H1 (cell line): ENCODE data around the gene ICAM2. TPM values are rescaled to one million over a fixed set of nuclear protein-coding genes. Genes with fewer than 3 reads are reported as not detected.

Experiments
- CTCF ChIA-PET: fragments of 300-600 bp; sonication (Branson Sonifier 250); formaldehyde crosslinking; loops from one replicate; lab custom pipeline; 2021; ENCODE audit not compliant: partially characterized antibody; lab: Charles Lee
- POLR2A ChIA-PET: fragments of 300-600 bp; sonication (Branson Sonifier 250); formaldehyde crosslinking; loops from one replicate; lab custom pipeline; 2021; ENCODE audit warnings: inconsistent platforms; ENCODE audit not compliant: partially characterized antibody; lab: Charles Lee
- DNase-seq, 2 experiments: peaks; one replicate each; pipeline versions ENCODE4 v3.0.0 to v3.0.0-alpha.2; 2010 to 2022; ENCODE audit warnings: low spot score in 2 of 2, low read depth in 1 of 2, mixed read lengths in 1 of 2
- FAIRE-seq: peaks from 2 replicates; lab custom pipeline; 2011; peaks lifted over from hg19 to GRCh38; lab: Jason Lieb, UNC
- H2AFZ ChIP-seq: 2 replicates; pipeline ENCODE4 v1.8.1; 2012; ENCODE audit warnings: low read length, inconsistent platforms
- H2AK5ac ChIP-seq: 2 replicates; pipeline ENCODE4 v1.6.1; 2013; ENCODE audit warnings: low read depth, low read length
- H2BK120ac ChIP-seq: replicated peaks from 2 replicates; pipeline ENCODE3; 2013; ENCODE audit warnings: low read depth, low read length, inconsistent platforms
- H2BK12ac ChIP-seq: 2 replicates; pipeline ENCODE4 v1.6.1; 2013; ENCODE audit warnings: low read depth, low read length
- H2BK15ac ChIP-seq: 2 replicates; pipeline ENCODE4 v1.6.1; 2013; ENCODE audit warnings: low read length
- H2BK20ac ChIP-seq: 2 replicates; pipeline ENCODE4 v1.6.1; 2013; ENCODE audit warnings: low read length
- H2BK5ac ChIP-seq: 2 replicates; pipeline ENCODE4 v1.6.1; 2013; ENCODE audit warnings: low read depth, low read length
- H3K14ac ChIP-seq: 2 replicates; pipeline ENCODE4 v1.6.1; 2013; ENCODE audit warnings: inconsistent platforms; ENCODE audit not compliant: insufficient read length
- H3K18ac ChIP-seq: 2 replicates; pipeline ENCODE4 v1.6.1; 2013; ENCODE audit warnings: low read length; ENCODE audit errors: extremely low read depth
- H3K23ac ChIP-seq: 2 replicates; pipeline ENCODE4 v1.6.1; 2013; ENCODE audit warnings: inconsistent platforms; ENCODE audit not compliant: insufficient read length
- H3K23me2 ChIP-seq: 2 replicates; pipeline ENCODE4 v1.6.1; 2013; ENCODE audit warnings: low read depth, low read length
- H3K27ac ChIP-seq: 2 replicates; pipeline ENCODE4 v1.6.1; 2011; ENCODE audit warnings: low read depth, low read length, inconsistent platforms
- H3K27me3 ChIP-seq, 4 experiments: replicated peaks in 1 of 4; 1 replicate in 1 of 4; 2 replicates in 3 of 4; pipeline versions ENCODE4 v1.6.1 to v1.8.1; 2011 to 2013; ENCODE audit warnings: low read length in 3 of 4, mild to moderate bottlenecking in 3 of 4, inconsistent platforms in 2 of 4, mixed read lengths in 2 of 4, moderate library complexity in 1 of 4; ENCODE audit not compliant: control insufficient read depth in 3 of 4, insufficient read depth in 3 of 4; ENCODE audit errors: extremely low read depth in 1 of 4
- H3K36me3 ChIP-seq, 4 experiments: 2 replicates each; pipeline versions ENCODE4 v1.6.1 to v1.8.1; 2011 to 2013; ENCODE audit warnings: mild to moderate bottlenecking in 4 of 4, low read length in 3 of 4, moderate library complexity in 2 of 4, control low read depth in 1 of 4, inconsistent platforms in 1 of 4; ENCODE audit not compliant: insufficient read depth in 4 of 4, control insufficient read depth in 2 of 4
- H3K4ac ChIP-seq: replicated peaks from 2 replicates; pipeline ENCODE3; 2013; ENCODE audit warnings: low read length, low read depth, mixed read lengths, inconsistent platforms; ENCODE audit not compliant: insufficient read length
- H3K4me1 ChIP-seq, 4 experiments: replicated peaks in 1 of 4; 1 replicate in 1 of 4; 2 replicates in 3 of 4; pipeline versions ENCODE4 v1.6.1 to v1.8.1; 2011 to 2013; ENCODE audit warnings: low read length in 3 of 4, inconsistent platforms in 2 of 4, mixed read lengths in 1 of 4; ENCODE audit not compliant: insufficient read depth in 4 of 4, control insufficient read depth in 3 of 4
- H3K4me2 ChIP-seq, 2 experiments: 2 replicates each; pipeline versions ENCODE4 v1.6.1 to v1.8.1; 2011 to 2013; ENCODE audit warnings: low read depth in 2 of 2, low read length in 2 of 2, control low read depth in 1 of 2, inconsistent platforms in 1 of 2, mild to moderate bottlenecking in 1 of 2; ENCODE audit not compliant: insufficient read depth in 1 of 2
- H3K4me3 ChIP-seq, 4 experiments: fragments of 200-600, 300-600 bp in 1 of 4; sonication (generic), shearing (Covaris generic), sonication (Bioruptor Twin) in 1 of 4; 2 replicates each; pipeline versions ENCODE4 v1.5.1 to v1.8.1; 2011 to 2016; ENCODE audit warnings: low read length in 4 of 4, low read depth in 3 of 4, control low read depth in 2 of 4, inconsistent platforms in 2 of 4, mild to moderate bottlenecking in 2 of 4, mixed read lengths in 1 of 4, moderate library complexity in 1 of 4; ENCODE audit not compliant: insufficient read depth in 2 of 4; ENCODE audit errors: extremely low read depth in 1 of 4
- H3K56ac ChIP-seq: replicated peaks from 2 replicates; pipeline ENCODE3; 2013; ENCODE audit warnings: low read depth, mild to moderate bottlenecking, mixed read lengths, low read length, inconsistent platforms; ENCODE audit not compliant: insufficient read length
- H3K79me1 ChIP-seq: 2 replicates; pipeline ENCODE4 v1.6.1; 2013; ENCODE audit warnings: low read depth, low read length, control low read depth
- H3K79me2 ChIP-seq, 2 experiments: 2 replicates each; pipeline versions ENCODE4 v1.6.1 to v1.8.1; 2012 to 2013; ENCODE audit warnings: low read length in 2 of 2, mild to moderate bottlenecking in 2 of 2, inconsistent platforms in 1 of 2; ENCODE audit not compliant: insufficient read depth in 2 of 2, control insufficient read depth in 1 of 2
- H3K9ac ChIP-seq, 4 experiments: replicated peaks in 1 of 4; 1 replicate in 1 of 4; 2 replicates in 3 of 4; pipeline versions ENCODE4 v1.6.1 to v1.8.1; 2011 to 2013; ENCODE audit warnings: low read depth in 3 of 4, low read length in 3 of 4, control low read depth in 2 of 4, mild to moderate bottlenecking in 2 of 4, moderate library complexity in 2 of 4, inconsistent platforms in 1 of 4; ENCODE audit errors: extremely low read depth in 1 of 4
- H3K9me3 ChIP-seq, 2 experiments: 2 replicates each; pipeline versions ENCODE4 v1.6.1 to v1.8.1; 2012 to 2013; ENCODE audit warnings: mild to moderate bottlenecking in 2 of 2, moderate library complexity in 2 of 2, control low read depth in 1 of 2, inconsistent platforms in 1 of 2, low read depth in 1 of 2, low read length in 1 of 2, mixed read lengths in 1 of 2; ENCODE audit not compliant: insufficient read depth in 2 of 2
- H4K20me1 ChIP-seq, 2 experiments: replicated peaks in 1 of 2; 2 replicates each; pipeline versions ENCODE3 to v1.8.1; 2011 to 2013; ENCODE audit warnings: inconsistent platforms in 2 of 2, low read length in 2 of 2, mild to moderate bottlenecking in 1 of 2; ENCODE audit not compliant: insufficient read depth in 2 of 2, control insufficient read depth in 1 of 2
- H4K5ac ChIP-seq: 2 replicates; pipeline ENCODE4 v1.6.1; 2013; ENCODE audit warnings: low read length, low read depth, mixed read lengths, inconsistent platforms; ENCODE audit not compliant: insufficient read length
- H4K8ac ChIP-seq: 2 replicates; pipeline ENCODE4 v1.8.0; 2013; ENCODE audit warnings: mild to moderate bottlenecking, moderate library complexity, low read length, inconsistent platforms; ENCODE audit not compliant: insufficient read depth; ENCODE audit errors: extremely low read depth
- H4K91ac ChIP-seq: replicated peaks from 2 replicates; pipeline ENCODE3; 2013; ENCODE audit warnings: low read length, mixed read lengths, inconsistent platforms; ENCODE audit not compliant: insufficient read length
- BCL11A ChIP-seq, 2 experiments: IDR thresholded peaks; one replicate each; pipeline ENCODE4 v1.6.1; 2011; ENCODE audit warnings: low read depth in 2 of 2, low read length in 2 of 2, mild to moderate bottlenecking in 2 of 2
- BRCA1 ChIP-seq: IDR thresholded peaks from 2 replicates; pipeline ENCODE4 v1.6.1; 2012; ENCODE audit warnings: low read depth, low read length, improper control_type of control experiment
- EP300 ChIP-seq, 2 experiments: IDR thresholded peaks; 1 replicate in 1 of 2; 2 replicates in 1 of 2; pipeline ENCODE4 v1.6.1; 2011 to 2012; ENCODE audit warnings: low read depth in 2 of 2, low read length in 2 of 2, mild to moderate bottlenecking in 2 of 2, borderline replicate concordance in 1 of 2, inconsistent platforms in 1 of 2, moderate library complexity in 1 of 2
- EZH2 ChIP-seq: fragments of 200-600 bp; sonication (generic); IDR thresholded peaks from 2 replicates; pipeline ENCODE4 v1.7.1; 2012; ENCODE audit warnings: low read depth, mild to moderate bottlenecking, moderate library complexity, low read length, inconsistent platforms; ENCODE audit not compliant: severe bottlenecking
- HDAC2 ChIP-seq, 2 experiments: fragments of 300-600 bp in 1 of 2; sonication (generic) in 1 of 2; IDR thresholded peaks; 2 replicates each; pipeline ENCODE4 v1.6.1; 2011 to 2012; ENCODE audit warnings: low read depth in 2 of 2, low read length in 2 of 2, mild to moderate bottlenecking in 2 of 2, moderate library complexity in 2 of 2, borderline replicate concordance in 1 of 2, inconsistent platforms in 1 of 2
- JUND ChIP-seq: IDR thresholded peaks from 2 replicates; pipeline ENCODE4 v1.6.1; 2011; ENCODE audit warnings: mild to moderate bottlenecking, improper control_type of control experiment, low read length
- MAFK ChIP-seq: IDR thresholded peaks from 2 replicates; pipeline ENCODE4 v1.6.1; 2012; ENCODE audit warnings: low read depth, mild to moderate bottlenecking, improper control_type of control experiment, low read length
- RAD21 ChIP-seq, 2 experiments: IDR thresholded peaks in 1 of 2; conservative IDR thresholded peaks in 1 of 2; 2 replicates each; pipeline ENCODE4 v1.6.1; 2011; ENCODE audit warnings: low read depth in 2 of 2, low read length in 2 of 2, improper control_type of control experiment in 1 of 2, inconsistent platforms in 1 of 2, mild to moderate bottlenecking in 1 of 2, moderate library complexity in 1 of 2
- RFX5 ChIP-seq: IDR thresholded peaks from 2 replicates; pipeline ENCODE4 v1.6.1; 2011; ENCODE audit warnings: low read depth, low read length, improper control_type of control experiment, borderline replicate concordance
- SAP30 ChIP-seq: fragments of 300-600 bp; sonication (generic); IDR thresholded peaks from 2 replicates; pipeline ENCODE4 v1.7.1; 2012; ENCODE audit warnings: low read length, moderate library complexity, mild to moderate bottlenecking, inconsistent platforms; ENCODE audit not compliant: insufficient read depth, insufficient replicate concordance
- SIN3A ChIP-seq, 2 experiments: IDR thresholded peaks in 1 of 2; conservative IDR thresholded peaks in 1 of 2; 2 replicates each; pipeline ENCODE4 v1.6.1; 2011 to 2012; ENCODE audit warnings: low read length in 2 of 2, improper control_type of control experiment in 1 of 2, low read depth in 1 of 2, mild to moderate bottlenecking in 1 of 2
- WGBS, 2 experiments: shearing (Covaris generic) in 1 of 2; methylation state at CpG; one replicate each; pipeline versions ENCODE4 v1.1.6 to v1.1.7; 2013 to 2015; ENCODE audit warnings: low lambda C conversion rate in 2 of 2, mixed read lengths in 2 of 2, inconsistent platforms in 1 of 2, low coverage in 1 of 2, missing lambda C conversion rate in 1 of 2; ENCODE audit not compliant: insufficient replicate concordance in 2 of 2, insufficient coverage in 1 of 2, insufficient read length in 1 of 2; ENCODE audit errors: extremely low coverage in 1 of 2, missing lambda C conversion rate in 1 of 2; 5-methylcytosine and 5-hydroxymethylcytosine counted together
- polyA plus RNA-seq, 7 experiments: library from polyadenylated mRNA; depleted of rRNA in 3 of 7; stranded (reverse) in 5 of 7; unstranded in 2 of 7; fragments of >200 nt in 5 of 7; fragments of 200-250 nt in 2 of 7; gene quantifications; 1 replicate in 5 of 7; 2 replicates in 1 of 7; 4 replicates in 1 of 7; pipeline versions ENCODE4 v1.2.1 to v1.2.3, GENCODE V29; 2011 to 2013; ENCODE audit warnings: missing spikeins in 2 of 7, mixed read lengths in 2 of 7
- total RNA-seq: library from RNA; stranded (reverse); fragmentation: NEBNext Ultra II Directional; extraction: Animal tissue kit (Norgen Biotek cat#: 25700); gene quantifications from 2 replicates; pipeline ENCODE4 v1.2.1, GENCODE V29; 2021

Gene ICAM2
- total and polyA plus RNA-seq, 2 of the 8 experiments (the other 6 are each of a cell fraction or from before 2014, with no cell fraction given), result 0.45 to 0.63 TPM

- no peak overlapping the region for H3K4me2 ChIP-seq
- no peak overlapping the region for H2BK5ac ChIP-seq
- no peak overlapping the region for H4K91ac ChIP-seq
- H3K9ac ChIP-seq, result no peak overlapping the region
- H4K20me1 ChIP-seq, result no peaks in the 10 kb centered on the region
- H3K4me1 ChIP-seq, result peaks cover 3 to 9% (median 6%) of the 10 kb centered on the region in 4 experiments
- no peaks in the 10 kb centered on the region for H3K9me3 ChIP-seq
- no peaks in the 10 kb centered on the region for H3K27me3 ChIP-seq
- DNase-seq (no peak), FAIRE-seq (no peak)
- ChIA-PET CTCF (interaction anchor here (0.9 to 13.9 kb wide), 4 partner anchors 11 to 78 kb away, joined by 3 to 238 read pairs (median 10); partner anchors contain the start of gene ERN1), POLR2A (interaction anchor here (4.8 kb wide), 1 partner anchor 88 kb away, joined by 32 read pairs; no protein-coding TSS in a partner anchor)
- no peak overlapping the region for H2BK20ac ChIP-seq
- no peak overlapping the region for H3K23ac ChIP-seq
- H3K4ac ChIP-seq, result no peak overlapping the region
- H4K5ac ChIP-seq, result no peak overlapping the region
- no peak overlapping the region for H3K56ac ChIP-seq
- 0 out of 2 replicates have a peak overlapping the region, but pooled peaks have one; percentile 40 for H2BK12ac ChIP-seq
- no peak overlapping the region for H2AK5ac ChIP-seq
- H2BK120ac ChIP-seq, result no peak overlapping the region
- no peak overlapping the region for H4K8ac ChIP-seq
- no peak overlapping the region for H3K14ac ChIP-seq
- 0 out of 8 replicates have a peak, but pooled peaks cover 0 to 2% (median 0%) of the 10 kb centered on the region in 4 experiments for H3K36me3 ChIP-seq
- no peak overlapping the region for H3K18ac ChIP-seq
- no peak overlapping the region for H2BK15ac ChIP-seq
- H3K27ac ChIP-seq, result no peak overlapping the region
- no peak overlapping the region for H3K4me3 ChIP-seq
- H3K23me2 ChIP-seq, result no peaks in the 10 kb centered on the region
- no peaks in the 10 kb centered on the region for H3K79me2 ChIP-seq
- H2AFZ ChIP-seq, result no peak overlapping the region
- WGBS, 2 experiments, result 91% methylated on average over 9 of the region's 9 CpGs; no CpG with 5 or more reads in 1 of the 2 experiments
- H3K79me1 ChIP-seq, result no peaks in the 10 kb centered on the region
- TF ChIP-seq SIN3A (conservative IDR thresholded peaks at IDR 0.05 in 1 of 2, IDR thresholded peaks at IDR 0.05 in 1 of 2; ENCODE audit: low read depth in 1 of 2, low read length in 2 of 2), result no peak
- no peak for TF ChIP-seq BRCA1
- no peak for TF ChIP-seq HDAC2 (IDR thresholded peaks at IDR 0.05; ENCODE audit: borderline replicate concordance in 1 of 2, low read depth in 2 of 2, low read length in 2 of 2)
- TF ChIP-seq MAFK, result no peak
- TF ChIP-seq EZH2, result no peak
- no peak for TF ChIP-seq BCL11A (IDR thresholded peaks at IDR 0.05; ENCODE audit: low read depth in 2 of 2, low read length in 2 of 2)
- no peak for TF ChIP-seq RFX5
- TF ChIP-seq RAD21 (IDR thresholded peaks at IDR 0.05 in 1 of 2, conservative IDR thresholded peaks at IDR 0.05 in 1 of 2; ENCODE audit: low read depth in 2 of 2, low read length in 2 of 2), result no peak
- no peak for TF ChIP-seq SAP30
- no peak for TF ChIP-seq JUND
- TF ChIP-seq EP300 (IDR thresholded peaks at IDR 0.05; ENCODE audit: borderline replicate concordance in 1 of 2, low read depth in 2 of 2, low read length in 2 of 2), result no peak
Measured at GRCh38 chr17:64057701-64058263, 37.3 kb upstream of the ICAM2 start.
